Hepatocyte (in vitro differentiated cells): ENCODE results near the gene SIGLEC7. TPM values are rescaled to one million over a fixed set of nuclear protein-coding genes. Genes with fewer than 3 reads are reported as not detected.

Source experiments
- DNase-seq: peaks from one replicate; pipeline ENCODE4 v3.0.0-alpha.2; 2016; ENCODE audit warnings: low spot score
- H2AFZ ChIP-seq: fragments of 200-600 bp; sonication (generic); 2 replicates; pipeline ENCODE4 v1.6.0; 2016; ENCODE audit warnings: antibody characterized with exemption, mild to moderate bottlenecking
- H3K27ac ChIP-seq: fragments of 200-600 bp; sonication (generic); 2 replicates; pipeline ENCODE4 v1.5.1; 2016; ENCODE audit warnings: mild to moderate bottlenecking
- H3K27me3 ChIP-seq: fragments of 200-600 bp; sonication (generic); 2 replicates; pipeline ENCODE4 v1.6.1; 2016
- H3K36me3 ChIP-seq: fragments of 200-600 bp; sonication (generic); replicated peaks from 2 replicates; pipeline ENCODE4 v1.5.1; 2016; ENCODE audit warnings: low read depth; ENCODE audit not compliant: insufficient read depth
- H3K4me1 ChIP-seq: fragments of 200-600 bp; sonication (generic); 2 replicates; pipeline ENCODE4 v1.5.1; 2016; ENCODE audit warnings: mild to moderate bottlenecking, moderate library complexity; ENCODE audit not compliant: insufficient read depth
- H3K4me2 ChIP-seq: fragments of 200-600 bp; sonication (generic); 2 replicates; pipeline ENCODE4 v1.6.0; 2016
- H3K4me3 ChIP-seq: fragments of 200-600 bp; sonication (generic); 2 replicates; pipeline ENCODE4 v1.5.1; 2016; ENCODE audit warnings: mild to moderate bottlenecking
- H3K79me2 ChIP-seq: fragments of 200-600 bp; sonication (generic); 2 replicates; pipeline ENCODE4 v1.6.0; 2017; ENCODE audit warnings: mild to moderate bottlenecking
- H3K9me2 ChIP-seq: fragments of 200-600 bp; sonication (generic); replicated peaks from 2 replicates; pipeline ENCODE4 v1.6.0; 2017; ENCODE audit warnings: mild to moderate bottlenecking; ENCODE audit not compliant: insufficient read depth
- H3K9me3 ChIP-seq: fragments of 200-600 bp; sonication (generic); 2 replicates; pipeline ENCODE4 v1.5.1; 2016; ENCODE audit warnings: low read depth, mild to moderate bottlenecking
- H4K20me1 ChIP-seq: fragments of 200-600 bp; sonication (generic); 2 replicates; pipeline ENCODE4 v1.6.0; 2016; ENCODE audit warnings: mild to moderate bottlenecking; ENCODE audit not compliant: insufficient read depth, poor library complexity, severe bottlenecking
- CTCF ChIP-seq: fragments of 200-600 bp; sonication (generic); IDR thresholded peaks from 2 replicates; pipeline ENCODE4 v1.5.1; 2016; ENCODE audit warnings: antibody characterized with exemption, mild to moderate bottlenecking; ENCODE audit not compliant: poor library complexity
- EZH2 ChIP-seq: fragments of 200-600 bp; sonication (generic); IDR thresholded peaks from 2 replicates; pipeline ENCODE4 v1.6.1; 2016; ENCODE audit warnings: antibody characterized with exemption, mild to moderate bottlenecking, borderline replicate concordance
- EZH2phosphoT487 ChIP-seq: fragments of 200-600 bp; sonication (generic); IDR thresholded peaks from one replicate; pipeline ENCODE4 v1.6.1; 2018; ENCODE audit warnings: antibody characterized with exemption, mild to moderate bottlenecking, low read depth, moderate library complexity; ENCODE audit not compliant: unreplicated experiment, severe bottlenecking
- WGBS: methylation state at CpG from one replicate; pipeline ENCODE4 v1.1.6; 2016; ENCODE audit warnings: low lambda C conversion rate; ENCODE audit errors: missing lambda C conversion rate; 5-methylcytosine and 5-hydroxymethylcytosine counted together
- polyA plus RNA-seq: library from polyadenylated mRNA; unstranded; fragments of >200 nt; fragmentation: Nextera tagmentation; extraction: Ambion mirVana; gene quantifications from 2 replicates; pipeline ENCODE4 v1.2.1, GENCODE V29; 2016
- total RNA-seq: library from RNA; depleted of rRNA; stranded (reverse); fragments of >200 nt; gene quantifications from 2 replicates; pipeline ENCODE4 v1.2.3, GENCODE V29; 2014

Gene SIGLEC7
- total and polyA plus RNA-seq, 2 experiments from 2014 or later = 0.24 to 0.53 TPM

- H3K4me3 ChIP-seq = no peak overlapping the region
- DNase-seq = no peak
- 84% methylated on average over 5 of the region's 5 CpGs for WGBS
- H3K4me2 ChIP-seq = no peak overlapping the region
- H3K27ac ChIP-seq = no peak overlapping the region
- H3K27me3 ChIP-seq = no peaks in the 10 kb centered on the region
- H3K79me2 ChIP-seq = no peaks in the 10 kb centered on the region
- no peaks in the 10 kb centered on the region for H3K4me1 ChIP-seq
- H3K9me3 ChIP-seq = no peaks in the 10 kb centered on the region
- H3K36me3 ChIP-seq = no peaks in the 10 kb centered on the region
- no peaks in the 10 kb centered on the region for H4K20me1 ChIP-seq
- no peak overlapping the region for H2AFZ ChIP-seq
- H3K9me2 ChIP-seq = no peaks in the 10 kb centered on the region
- no peak for TF ChIP-seq CTCF
- TF ChIP-seq EZH2 = no peak
- TF ChIP-seq EZH2phosphoT487 = no peak
These were observed 1.4 kb downstream of the SIGLEC7 start for GRCh38 chr19:51143486-51143885.

- H3K9me2 ChIP-seq = no peaks in the 10 kb centered on the region
- no peak overlapping the region for H3K27ac ChIP-seq
- 78% methylated on average over 11 of the region's 11 CpGs for WGBS
- H3K9me3 ChIP-seq = no peaks in the 10 kb centered on the region
- H2AFZ ChIP-seq = no peak overlapping the region
- H3K27me3 ChIP-seq = no peaks in the 10 kb centered on the region
- TF ChIP-seq CTCF (no peak), EZH2 (no peak), EZH2phosphoT487 (no peak)
- no peak overlapping the region for H3K4me3 ChIP-seq
- H3K36me3 ChIP-seq = no peaks in the 10 kb centered on the region
- H3K79me2 ChIP-seq = no peaks in the 10 kb centered on the region
- no peak overlapping the region for H3K4me2 ChIP-seq
- no peak for DNase-seq
- no peaks in the 10 kb centered on the region for H3K4me1 ChIP-seq
- no peaks in the 10 kb centered on the region for H4K20me1 ChIP-seq
These were observed 2.5 kb downstream of the SIGLEC7 start for GRCh38 chr19:51144482-51145045.

- TF ChIP-seq EZH2 = no peak
- TF ChIP-seq EZH2phosphoT487 = no peak
- no peak for TF ChIP-seq CTCF
- Histone ChIP-seq H3K9me2 (no peaks in the 10 kb centered on the region), H3K9me3 (no peaks in the 10 kb centered on the region), H3K27ac (no peak overlapping the region), H3K4me3 (no peak overlapping the region), H3K4me1 (no peaks in the 10 kb centered on the region), H3K36me3 (no peaks in the 10 kb centered on the region), H4K20me1 (no peaks in the 10 kb centered on the region), H3K4me2 (no peak overlapping the region), H3K27me3 (no peaks in the 10 kb centered on the region), H2AFZ (no peak overlapping the region), H3K79me2 (no peaks in the 10 kb centered on the region)
- 71% methylated on average over 4 of the region's 4 CpGs for WGBS
- DNase-seq = no peak
These were observed 3.9 kb downstream of the SIGLEC7 start for GRCh38 chr19:51145916-51146493.
